ENCODE results near the gene BMP7.

Gene BMP7

DNA sequence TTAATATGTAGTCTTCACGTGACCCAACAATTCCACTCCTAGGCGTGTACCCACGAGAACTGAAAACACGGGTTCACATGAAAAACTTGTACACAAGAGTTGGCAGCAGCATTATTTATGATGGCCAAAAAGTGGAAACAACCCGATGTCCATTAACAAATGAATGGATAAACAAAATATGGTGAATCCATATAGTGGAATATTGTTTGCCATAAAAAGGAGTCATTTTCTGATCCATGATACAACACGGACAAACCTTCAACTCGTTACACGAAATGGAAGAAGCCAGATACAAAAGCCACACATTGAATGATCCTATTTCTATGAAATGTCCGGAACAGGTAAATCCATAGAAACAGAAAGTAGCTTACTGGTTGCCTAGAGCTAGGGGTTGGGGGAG, 78.4 kb downstream of the BMP7 start:
- no peak for DNase-seq

DNA sequence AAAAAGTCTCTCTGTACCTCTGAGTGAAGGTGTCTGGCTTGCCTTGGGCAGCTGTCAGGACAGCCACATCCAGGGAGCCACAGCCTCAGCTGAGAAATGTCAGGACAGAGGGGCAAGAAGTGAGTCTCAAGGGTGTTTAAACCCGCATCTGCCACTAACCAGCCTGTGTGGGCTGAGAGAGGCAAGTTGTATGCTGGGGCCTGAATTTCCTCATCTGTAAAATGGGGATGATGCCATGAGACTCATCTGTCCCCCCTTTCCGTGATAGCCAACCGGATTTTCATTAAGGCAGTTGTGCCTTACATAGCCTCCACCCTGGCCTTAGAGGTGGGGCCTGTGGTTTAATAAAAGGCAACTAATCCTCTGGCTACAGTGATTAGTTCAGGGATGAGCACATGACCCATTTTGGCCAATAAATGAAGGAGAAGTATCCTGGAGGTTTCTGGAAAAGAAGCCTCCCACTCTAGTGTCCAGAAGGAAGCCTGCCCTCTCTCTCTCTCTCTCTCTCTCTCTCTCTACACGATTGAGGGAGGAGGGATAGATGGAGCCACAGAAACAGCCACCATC, 79.3 kb downstream of the BMP7 start:
- DNase-seq, result no peak

DNA sequence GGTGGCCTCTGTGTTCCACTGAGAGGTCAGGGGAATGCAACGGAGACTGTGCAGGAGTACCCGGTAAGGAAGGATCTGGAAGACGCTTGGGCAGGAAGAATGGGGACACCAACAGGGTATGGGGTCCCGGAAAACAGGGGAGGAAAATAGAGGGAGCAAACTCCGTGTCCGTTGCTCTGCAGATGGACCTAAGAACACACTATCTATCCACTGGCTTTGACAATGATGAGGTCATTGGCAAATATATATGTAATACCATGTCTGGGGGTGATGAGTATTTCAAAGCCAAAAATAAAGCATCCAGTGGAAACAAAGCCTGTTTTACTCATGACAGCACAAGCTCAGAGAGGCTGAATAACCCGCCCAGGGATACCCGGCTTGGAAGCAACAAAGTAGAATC, 80.2 kb downstream of the BMP7 start:
- DNase-seq, result no peak

DNA sequence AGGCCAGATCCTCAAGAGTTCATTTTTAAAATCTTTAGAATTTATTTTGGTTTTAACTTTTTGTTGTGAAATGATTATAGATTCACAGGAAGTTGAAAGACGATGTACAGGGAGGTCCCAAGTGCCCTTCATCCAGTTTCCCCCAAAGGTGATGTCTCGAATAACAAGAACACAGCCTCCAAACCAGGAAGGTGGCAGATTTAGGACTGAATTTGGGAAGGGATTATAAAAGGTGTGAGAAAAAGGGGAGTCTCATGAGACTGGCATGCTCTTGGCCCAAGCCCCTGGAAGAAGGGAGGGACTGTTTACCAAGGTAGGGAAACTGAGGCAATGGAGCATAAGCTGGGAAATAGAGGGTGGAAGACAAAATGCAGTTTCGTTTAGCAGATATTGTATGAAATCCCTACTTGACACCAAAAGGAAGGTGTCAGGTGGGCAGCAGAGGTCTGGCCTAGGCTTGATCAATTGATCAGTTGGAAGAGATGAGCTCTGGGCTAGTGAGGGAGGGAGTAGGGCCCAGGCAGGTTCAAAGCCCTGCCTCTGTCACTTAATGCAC, 81.2 kb downstream of the BMP7 start:
- DNase-seq, result no peak

DNA sequence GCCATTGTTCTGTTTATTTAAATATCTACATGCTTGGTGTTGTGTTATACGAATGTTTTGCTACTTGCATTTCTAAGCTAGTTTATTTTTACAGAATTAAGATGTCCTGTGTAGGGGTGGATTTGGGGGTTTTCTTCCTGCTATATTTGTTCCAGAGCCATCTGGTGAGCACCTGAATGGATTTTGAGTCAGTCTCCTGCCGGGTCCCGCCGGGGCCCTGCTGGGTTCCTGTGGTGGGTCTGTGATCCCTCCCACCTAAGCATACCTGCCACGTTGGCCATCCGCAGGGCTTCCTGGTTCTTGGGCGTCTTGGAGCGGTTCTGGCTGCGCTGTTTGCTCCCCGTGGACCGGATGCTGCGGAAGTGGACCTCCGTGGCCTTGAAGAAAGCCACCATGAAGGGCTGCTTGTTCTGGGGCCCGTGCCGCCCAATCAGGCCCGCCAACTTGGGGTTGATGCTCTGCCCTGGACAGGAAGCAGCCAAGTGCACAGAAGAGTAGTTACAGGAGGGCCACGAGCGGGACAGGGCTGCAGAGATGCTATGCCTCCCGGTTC, 82.9 kb downstream of the BMP7 start:
- no peak for DNase-seq

DNA sequence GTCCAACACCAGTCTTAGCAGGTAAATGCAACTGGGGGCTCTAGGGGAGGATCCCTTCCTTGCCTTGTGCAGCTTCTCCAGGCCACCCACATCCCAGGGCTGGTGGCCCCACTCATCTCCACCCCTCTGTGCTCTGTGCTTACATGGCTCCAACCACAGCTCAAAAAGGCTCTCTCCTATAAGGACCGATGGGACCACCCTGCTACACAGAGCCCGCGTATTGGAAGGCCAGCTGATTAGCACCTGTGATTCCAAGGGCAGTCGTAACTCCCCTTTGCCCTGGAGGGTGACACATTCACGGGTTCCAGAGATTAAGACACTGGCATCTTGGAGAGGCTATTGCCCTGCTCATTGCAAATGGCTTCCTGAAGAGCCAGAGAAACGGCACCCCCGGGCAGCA, 84.8 kb downstream of the BMP7 start:
- DNase-seq, result no peak

DNA sequence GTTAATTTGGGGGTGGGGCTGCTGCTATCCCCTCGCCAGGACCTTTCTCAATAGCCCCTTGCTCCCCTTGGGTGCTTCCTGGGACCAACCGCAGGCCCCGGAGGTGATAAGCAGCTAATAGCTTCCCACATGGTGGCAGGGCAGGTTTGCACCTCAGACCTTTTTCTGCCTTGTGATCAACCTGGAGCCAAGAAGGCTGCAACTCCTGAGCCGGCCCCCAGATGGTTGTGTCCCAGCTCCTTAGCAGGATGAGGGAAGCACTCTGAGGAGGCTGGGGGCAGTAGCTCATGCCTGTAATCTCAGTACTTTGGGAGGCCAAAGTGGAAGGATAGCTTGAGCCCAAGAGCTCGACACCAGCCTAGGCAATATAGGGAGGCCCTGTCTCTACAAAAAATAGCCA, 85.5 kb downstream of the BMP7 start:
- no peak for DNase-seq

DNA sequence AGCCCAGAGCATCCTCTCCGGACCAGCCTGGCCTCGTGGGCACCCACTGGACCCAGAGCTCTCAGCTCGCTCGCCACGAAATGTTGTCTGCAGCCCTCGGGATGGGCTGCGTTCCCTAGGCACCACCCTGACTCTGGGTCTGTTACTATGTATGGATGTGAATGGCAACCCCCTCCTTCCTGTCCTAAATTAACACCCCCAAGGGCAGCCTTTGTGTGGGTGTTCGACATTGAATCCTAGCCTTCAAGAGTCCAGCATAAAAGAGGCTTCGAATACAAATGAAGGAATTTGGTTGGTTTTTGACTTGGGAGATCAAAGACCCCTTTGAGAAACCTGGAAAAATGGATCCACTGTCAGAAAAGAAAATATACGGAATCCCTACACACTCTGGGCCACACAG, 86.1 kb downstream of the BMP7 start:
- no peak for DNase-seq

DNA sequence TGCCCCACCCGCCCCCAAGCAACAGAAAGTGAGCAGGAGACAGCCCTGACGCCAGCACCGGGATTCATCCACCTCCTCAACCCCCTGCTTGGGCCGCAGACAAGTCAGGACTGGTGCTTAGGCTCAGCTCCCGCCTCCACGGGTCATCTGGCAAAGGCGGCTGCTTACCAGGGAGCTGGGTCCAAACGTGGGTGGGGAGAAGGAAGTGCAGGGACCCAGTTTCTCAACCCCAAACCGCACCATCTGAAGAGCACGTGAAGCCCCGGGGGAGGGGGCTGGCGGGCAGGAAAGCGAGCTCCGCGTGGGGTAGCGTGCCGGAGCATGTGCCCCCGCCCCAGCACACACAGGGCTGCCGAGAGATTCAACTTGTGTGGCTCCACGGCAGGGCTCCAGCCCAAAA, 87.2 kb downstream of the BMP7 start:
- no peak for DNase-seq

DNA sequence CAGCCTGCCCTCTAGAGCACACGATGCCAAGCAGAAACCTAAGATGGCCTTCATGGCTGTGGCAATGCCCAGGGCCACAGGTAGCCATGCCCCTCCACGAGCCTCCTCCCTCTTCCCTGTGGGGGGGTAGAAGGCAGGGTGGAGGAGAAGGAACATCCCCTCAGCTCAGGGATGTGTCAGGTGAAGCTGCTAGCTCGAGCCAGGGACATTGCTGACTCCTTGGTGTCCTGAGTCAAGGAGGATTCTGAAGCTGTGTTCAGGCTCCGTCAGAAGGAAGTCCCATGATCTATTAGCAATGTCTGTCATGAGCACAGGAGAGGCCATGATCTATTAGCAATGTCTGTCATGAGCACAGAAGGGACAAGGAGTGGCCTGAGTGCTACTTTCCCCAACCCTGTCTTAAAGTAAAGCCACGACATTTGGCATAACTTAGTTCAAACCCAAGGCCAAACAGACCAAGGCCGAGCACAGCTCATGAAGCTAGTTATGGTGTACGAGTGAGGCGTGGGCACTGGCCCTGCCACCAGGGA, 87.8 kb downstream of the BMP7 start:
- DNase-seq, result no peak

DNA sequence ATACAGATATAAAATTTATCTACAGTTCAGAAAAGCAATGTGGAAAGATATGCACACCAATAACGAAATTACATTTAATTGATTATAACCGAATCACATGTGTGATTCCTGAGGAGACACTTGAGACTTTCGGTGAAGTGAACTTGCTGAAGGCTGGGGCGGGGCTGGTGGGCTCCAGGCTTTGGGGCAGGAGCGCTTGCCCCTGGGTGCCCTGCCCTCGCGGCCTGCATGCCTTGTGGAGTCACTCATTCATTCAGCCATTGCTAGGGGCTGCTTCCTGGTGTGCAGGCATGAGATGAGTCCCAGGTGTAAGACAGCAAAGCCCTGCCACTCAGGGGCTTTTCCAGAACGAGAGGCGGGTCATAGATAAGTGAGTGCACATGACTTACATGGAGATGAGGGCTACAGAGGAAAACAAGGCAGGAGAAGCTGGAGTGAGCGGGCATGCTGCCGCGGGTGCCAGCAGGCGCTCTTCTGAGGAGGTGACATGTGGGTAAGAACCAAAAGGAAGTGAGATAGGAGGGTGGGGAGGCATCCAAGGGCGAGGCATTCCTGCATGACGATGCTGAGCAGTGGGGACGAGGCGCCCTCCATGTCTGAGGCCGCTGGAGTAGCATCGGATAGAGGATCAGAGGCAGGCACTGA, 88.7 kb downstream of the BMP7 start:
- DNase-seq, result no peak

DNA sequence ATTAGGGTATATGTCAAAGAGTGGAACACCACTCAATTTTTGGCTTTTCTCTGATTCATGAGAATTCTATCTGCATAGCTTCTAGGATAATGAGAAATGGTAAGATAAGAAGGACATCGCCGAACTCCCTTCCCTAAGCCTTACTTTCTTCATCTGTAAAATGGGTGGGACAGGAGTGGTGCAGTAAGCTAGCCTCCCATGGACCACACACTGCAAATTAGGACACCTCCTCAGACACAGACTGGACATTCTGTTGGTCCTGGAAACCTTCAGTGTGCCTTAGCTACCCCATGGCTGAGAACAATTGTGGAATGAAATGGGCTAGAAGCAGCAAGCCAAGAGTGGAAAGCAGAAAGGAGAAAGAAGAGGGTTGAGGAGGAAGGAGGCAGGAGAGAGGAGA, 89.6 kb downstream of the BMP7 start:
- DNase-seq, result no peak

DNA sequence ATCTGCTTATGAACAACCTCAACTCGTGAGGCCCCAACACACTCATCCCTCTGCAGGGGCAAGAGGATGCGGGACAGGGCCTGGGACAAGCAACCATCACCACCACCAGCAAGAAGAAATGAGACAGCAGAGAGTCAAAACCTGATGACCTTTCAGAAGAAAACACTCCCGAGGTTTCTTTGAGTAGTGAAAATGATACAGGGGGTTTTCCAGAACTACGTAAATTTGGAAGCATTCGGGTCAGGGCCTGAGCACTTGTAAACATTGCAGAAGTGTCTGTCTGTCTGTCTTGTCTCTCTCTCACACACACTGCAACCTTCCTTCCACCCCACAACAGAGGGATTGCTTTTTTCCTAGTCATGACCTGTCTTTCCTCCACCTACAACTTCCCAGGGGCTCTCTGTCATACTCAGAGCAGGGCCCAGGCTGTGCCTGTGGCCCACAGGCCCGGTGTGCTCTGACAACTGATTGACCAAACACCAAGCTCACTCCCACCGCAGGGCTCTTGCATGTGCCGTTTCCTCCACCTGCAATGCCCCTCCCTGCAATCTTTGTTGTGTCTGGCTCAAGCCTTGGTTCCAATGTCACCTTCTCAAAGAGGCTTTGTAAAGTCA, 90.9 kb downstream of the BMP7 start:
- DNase-seq, result no peak

DNA sequence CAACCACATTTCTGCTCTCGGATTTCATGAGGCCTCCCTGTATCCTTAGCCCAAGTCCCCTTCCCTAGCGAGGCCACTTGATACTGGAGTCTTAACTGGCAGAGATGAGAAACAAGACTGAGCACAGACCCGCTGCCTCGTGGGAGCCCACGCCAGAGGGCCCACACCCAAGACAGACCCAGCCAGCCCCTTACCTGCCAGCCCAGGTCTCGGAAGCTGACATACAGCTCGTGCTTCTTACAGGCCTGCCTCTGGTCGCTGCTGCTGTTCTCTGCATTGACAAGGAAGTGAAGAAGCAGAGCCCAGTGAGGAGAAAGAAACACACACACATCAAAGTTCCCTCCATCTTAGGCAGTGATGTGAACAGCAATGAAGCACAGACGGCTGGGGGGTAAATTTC, 91.7 kb downstream of the BMP7 start:
- no peak for DNase-seq

DNA sequence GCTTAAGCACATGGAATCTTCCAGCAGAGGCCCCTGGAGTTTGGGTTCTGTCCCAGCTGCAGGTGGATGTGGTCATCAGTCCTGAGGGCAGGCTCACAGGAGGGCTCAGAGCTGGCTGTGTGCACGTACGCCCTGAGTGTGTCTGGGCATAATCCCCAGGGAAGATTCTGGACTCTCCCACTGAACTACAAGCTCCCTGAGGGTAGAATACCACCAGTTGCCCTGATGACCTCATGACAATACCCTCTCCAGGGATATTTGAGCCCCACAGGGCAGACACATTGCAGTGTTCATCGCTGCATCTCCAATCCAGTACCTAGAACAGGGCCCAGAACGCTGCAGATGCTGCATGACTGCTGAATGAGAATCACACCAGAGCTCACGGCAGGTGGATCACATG, 92.5 kb downstream of the BMP7 start:
- no peak for DNase-seq

DNA sequence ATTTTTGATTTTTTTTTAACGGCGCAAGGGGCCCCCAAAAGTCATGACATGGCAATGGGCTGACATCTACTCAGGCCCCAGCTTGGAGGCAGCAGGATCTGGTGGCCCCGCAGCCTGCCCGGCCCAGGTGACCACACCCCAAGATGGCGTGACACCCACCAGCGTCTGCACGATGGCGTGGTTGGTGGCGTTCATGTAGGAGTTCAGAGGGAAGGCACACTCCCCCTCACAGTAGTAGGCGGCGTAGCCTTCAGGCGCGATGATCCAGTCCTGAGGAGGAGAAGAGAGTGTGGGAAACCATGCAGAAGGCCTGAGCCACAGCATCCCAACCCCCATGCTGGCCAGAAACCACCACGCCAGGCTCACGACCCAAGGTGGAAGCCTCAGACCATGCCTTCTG, 93.4 kb downstream of the BMP7 start:
- DNase-seq, result no peak

DNA sequence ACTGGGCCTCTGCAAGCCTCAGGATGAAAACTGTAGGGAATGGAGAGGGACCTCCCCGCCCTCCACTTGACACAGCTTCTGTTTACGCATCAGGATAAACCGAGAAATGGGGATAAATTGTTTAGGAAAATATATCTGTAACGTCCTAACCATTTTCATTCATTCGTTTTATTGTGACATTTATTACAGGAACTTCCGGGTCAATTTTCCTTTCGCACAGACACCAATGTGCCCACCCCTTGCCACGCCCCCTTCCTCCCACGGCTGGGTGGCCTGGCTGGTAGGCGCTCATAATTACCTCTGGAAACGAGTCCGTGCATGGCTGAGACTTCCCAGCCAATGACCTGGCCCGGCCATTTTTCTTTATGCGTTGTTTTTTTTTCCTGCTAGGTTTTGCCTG, 96.1 kb downstream of the BMP7 start:
- no peak for DNase-seq

DNA sequence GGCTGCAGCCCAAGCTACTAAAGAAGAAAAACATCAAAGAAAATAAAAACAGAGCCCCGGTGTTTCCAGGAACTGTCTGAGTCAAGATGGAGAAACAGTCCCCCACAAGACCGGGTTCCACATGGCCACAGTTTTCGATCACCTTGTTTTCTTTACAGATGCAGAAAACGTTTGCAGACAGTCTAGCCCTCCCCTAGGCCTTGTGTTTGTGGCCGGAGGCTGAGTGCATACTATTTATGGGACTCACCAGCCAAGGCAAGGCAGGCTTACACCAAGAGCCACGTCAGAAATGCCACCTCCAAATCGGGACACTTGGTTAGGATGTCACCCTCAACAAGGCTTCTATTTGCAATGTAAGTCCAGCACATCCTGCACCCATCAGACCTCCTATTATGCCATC, 97.3 kb downstream of the BMP7 start:
- no peak for DNase-seq

DNA sequence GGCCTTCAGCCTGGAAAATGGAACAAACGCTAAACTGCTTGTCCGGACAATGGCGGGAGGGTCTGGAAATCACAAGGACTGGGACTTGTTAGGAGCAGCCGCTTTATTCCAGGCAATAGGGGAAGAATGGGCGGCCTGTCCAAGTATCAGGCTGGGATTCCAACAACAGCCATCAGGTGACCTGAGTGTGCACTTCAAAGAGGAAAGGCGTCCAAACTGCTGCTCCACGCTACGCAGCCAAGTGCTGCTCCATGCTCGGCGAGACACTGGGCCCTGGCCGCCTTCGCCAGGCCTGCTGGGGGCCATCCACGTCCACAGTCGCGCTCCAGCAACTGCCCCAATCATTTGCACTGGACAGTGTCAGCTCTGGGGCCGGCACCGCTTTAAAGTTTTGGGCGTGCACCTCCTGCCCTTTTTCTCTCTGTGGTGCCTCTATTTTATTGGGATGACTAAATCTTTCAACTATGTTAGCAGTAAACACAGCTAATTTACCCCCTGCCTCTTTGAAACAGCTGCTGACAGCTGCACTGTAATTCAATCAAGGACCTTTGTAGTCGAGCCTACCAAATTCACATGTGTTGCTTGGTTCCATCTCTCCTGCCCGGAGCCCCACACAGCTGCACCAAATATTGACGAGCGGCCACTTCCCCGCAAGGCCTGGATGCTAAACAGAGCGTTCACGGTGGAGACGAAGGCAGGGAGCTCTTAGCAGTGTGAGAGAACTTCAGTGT, 98.3 kb downstream of the BMP7 start:
- DNase-seq, result no peak

DNA sequence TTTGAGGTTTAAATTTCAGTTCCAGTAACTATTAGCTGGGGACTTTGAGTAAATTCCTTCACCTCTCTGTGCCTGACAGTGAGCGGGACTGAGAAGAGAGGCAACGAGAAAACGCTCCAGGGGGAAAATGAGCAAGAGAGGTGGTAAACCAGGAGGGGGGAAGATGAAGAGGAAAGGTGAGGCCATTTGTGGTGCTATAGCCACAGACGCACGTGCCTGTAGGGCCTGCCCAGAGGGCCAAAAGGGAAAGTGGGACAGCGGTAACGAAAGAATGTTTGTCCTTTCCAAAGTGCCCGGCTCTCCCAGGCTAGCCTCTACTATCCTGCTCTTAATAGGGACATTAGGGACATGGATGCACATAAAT, 99.2 kb downstream of the BMP7 start:
- DNase-seq, result no peak

DNA sequence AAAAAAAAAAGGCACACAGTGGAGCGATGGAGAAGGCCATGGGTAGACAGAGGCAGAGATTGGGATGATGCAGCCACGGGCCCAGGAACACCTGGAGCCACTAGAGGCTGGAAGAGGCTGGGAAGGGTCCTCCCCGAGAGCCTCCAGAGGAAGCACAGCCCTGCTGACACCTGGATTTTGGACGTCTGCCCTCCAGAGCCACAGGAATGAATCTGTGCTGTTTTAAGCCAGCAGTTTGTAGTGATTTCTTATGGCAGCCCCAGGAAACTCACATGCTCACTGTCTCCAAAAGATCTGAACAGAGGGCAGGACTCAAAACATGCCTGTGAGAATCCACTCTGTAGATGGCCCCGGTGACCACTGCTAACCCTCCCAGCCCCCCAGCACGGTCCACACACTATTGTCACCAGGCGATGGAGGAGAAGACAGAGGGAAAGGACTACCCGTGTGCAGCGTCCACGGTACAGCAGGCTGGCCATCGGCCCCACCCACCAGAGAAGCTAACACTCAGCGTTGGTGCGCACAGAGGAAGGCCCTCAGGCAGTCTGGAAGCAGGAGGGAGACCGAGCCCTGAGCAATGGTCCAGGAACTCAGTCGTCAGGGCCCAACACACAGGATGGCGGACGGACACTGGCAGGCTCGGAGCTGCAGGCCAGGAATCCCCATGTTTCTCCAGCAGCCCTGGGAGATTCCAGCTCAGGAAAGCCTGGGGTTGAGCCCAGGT, 99.7 kb downstream of the BMP7 start:
- DNase-seq, result no peak

DNA sequence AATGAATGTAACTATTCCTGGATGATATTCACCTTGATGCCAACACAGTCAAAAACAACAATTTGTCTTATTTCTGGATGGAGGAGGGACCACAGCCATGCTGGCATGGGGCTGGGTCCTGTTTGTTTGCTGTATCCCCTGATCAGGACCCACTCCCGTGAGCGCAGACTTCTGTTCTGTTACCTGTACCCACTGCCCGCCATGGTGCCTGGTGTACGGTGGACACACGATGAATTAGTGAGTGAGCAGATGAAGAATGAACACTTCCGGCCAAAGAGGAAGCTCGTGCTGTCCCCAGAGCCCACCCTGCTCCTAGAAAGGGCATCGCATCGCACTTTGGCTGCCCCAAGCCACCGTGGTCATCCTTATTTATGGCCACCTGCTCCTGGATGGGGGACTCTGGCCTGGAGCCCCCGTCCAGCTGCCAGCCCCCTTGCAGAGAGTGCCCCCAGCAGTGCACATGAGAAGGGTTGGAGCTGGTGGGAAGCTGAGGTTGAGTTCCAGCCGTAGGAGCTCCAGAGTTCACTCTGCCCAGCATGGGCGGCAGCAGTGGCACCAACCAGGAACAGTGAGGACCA, 100.9 kb downstream of the BMP7 start:
- no peak for DNase-seq

Measured in OCI-M1 (cell line).